Measurements from ENCODE around the gene ITPR2.

DNA sequence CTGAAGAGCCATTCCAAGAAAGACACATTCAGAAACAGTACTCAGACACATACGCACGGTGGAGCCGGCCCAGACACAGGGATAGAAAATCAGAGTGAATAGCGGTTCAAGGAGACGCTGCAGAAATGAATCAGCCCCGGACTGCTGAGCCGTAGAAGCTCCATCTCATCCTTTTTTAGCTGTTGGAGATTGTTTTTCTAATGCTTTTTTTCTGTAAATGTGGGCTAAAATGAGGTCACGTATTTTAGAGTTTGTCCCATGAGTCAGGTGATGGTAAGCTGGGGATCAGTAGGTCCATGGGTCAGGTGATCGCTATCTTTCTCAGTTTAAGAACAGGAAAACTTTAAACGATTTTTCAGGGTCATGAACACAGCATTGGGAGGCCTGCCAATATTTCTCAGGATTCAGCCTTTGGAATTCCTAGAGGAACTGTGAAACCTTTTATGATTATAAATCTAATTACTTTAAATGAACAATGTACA, 202.4 kb downstream of the ITPR2 start:
- TF ChIP-seq, protein P1, sequence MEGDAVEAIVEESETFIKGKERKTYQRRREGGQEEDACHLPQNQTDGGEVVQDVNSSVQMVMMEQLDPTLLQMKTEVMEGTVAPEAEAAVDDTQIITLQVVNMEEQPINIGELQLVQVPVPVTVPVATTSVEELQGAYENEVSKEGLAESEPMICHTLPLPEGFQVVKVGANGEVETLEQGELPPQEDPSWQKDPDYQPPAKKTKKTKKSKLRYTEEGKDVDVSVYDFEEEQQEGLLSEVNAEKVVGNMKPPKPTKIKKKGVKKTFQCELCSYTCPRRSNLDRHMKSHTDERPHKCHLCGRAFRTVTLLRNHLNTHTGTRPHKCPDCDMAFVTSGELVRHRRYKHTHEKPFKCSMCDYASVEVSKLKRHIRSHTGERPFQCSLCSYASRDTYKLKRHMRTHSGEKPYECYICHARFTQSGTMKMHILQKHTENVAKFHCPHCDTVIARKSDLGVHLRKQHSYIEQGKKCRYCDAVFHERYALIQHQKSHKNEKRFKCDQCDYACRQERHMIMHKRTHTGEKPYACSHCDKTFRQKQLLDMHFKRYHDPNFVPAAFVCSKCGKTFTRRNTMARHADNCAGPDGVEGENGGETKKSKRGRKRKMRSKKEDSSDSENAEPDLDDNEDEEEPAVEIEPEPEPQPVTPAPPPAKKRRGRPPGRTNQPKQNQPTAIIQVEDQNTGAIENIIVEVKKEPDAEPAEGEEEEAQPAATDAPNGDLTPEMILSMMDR (conservative IDR thresholded peaks at IDR 0.05): no peak
- TF ChIP-seq EZH2 (IDR thresholded peaks at IDR 0.05; ENCODE audit: low read depth): no peak

Measured in PC-9 (cell line).